Panc1 (cell line): ENCODE measurements around the gene ZDHHC14. TPM values are rescaled to one million over a fixed set of nuclear protein-coding genes. Genes with fewer than 3 reads are reported as not detected.
"Not testable (repeated sequence)": the region's sequence is repeated elsewhere in the genome, so short reads cannot be mapped to it uniquely, and the experiment has no call there.

Experiments used
- ATAC-seq: fragments of 200-7000 bp; cut with Tn5 transposase; 2 replicates; pipeline ENCODE4 v1.9.1; 2020; ENCODE audit warnings: mild to moderate bottlenecking, moderate library complexity
- BruUV-seq: library from RNA; stranded (reverse); fragments of 400-500 nt; replicated peaks from 2 replicates; lab custom pipeline; 2021; lab: Mats Ljungman, UMichigan
- CTCF ChIA-PET: fragments of 300-600 bp; sonication (Branson Sonifier 250); formaldehyde crosslinking; loops from one replicate; lab custom pipeline; 2022; ENCODE audit warnings: antibody characterized with exemption; lab: Charles Lee
- POLR2A ChIA-PET: fragments of 300-600 bp; sonication (Branson Sonifier 250); formaldehyde crosslinking; loops from one replicate; lab custom pipeline; 2022; ENCODE audit warnings: antibody characterized with exemption; lab: Charles Lee
- DNase-seq: peaks from one replicate; pipeline ENCODE4 v3.0.0-alpha.2; 2010; ENCODE audit warnings: low read depth, low spot score
- H3K27ac ChIP-seq: 2 replicates; pipeline ENCODE4 v1.5.1; 2011; ENCODE audit warnings: mild to moderate bottlenecking, low read length, inconsistent platforms
- H3K27me3 ChIP-seq: fragments of 200-500 bp; sonication (Bioruptor generic); 2 replicates; pipeline ENCODE4 v1.6.0; 2014; ENCODE audit warnings: low read length, inconsistent platforms; ENCODE audit not compliant: control insufficient read depth, insufficient read depth
- H3K36me3 ChIP-seq: fragments of 200-500 bp; sonication (Bioruptor generic); 2 replicates; pipeline ENCODE4 v1.5.1; 2014; ENCODE audit warnings: inconsistent platforms, mild to moderate bottlenecking, low read length, moderate library complexity; ENCODE audit not compliant: control insufficient read depth, insufficient read depth
- H3K4me1 ChIP-seq: 2 replicates; pipeline ENCODE4 v1.5.1; 2011; ENCODE audit warnings: inconsistent platforms, mild to moderate bottlenecking, low read length, moderate library complexity; ENCODE audit not compliant: control insufficient read depth, insufficient read depth
- H3K4me3 ChIP-seq, 2 experiments: 2 replicates each; pipeline ENCODE4 v1.5.1; 2011 to 2012; ENCODE audit warnings: low read depth in 2 of 2, low read length in 2 of 2, mild to moderate bottlenecking in 2 of 2, inconsistent platforms in 1 of 2, moderate library complexity in 1 of 2
- H3K9me3 ChIP-seq: fragments of 200-500 bp; sonication (Bioruptor generic); 2 replicates; pipeline ENCODE4 v1.5.1; 2014; ENCODE audit warnings: low read depth, mild to moderate bottlenecking, inconsistent platforms, low read length, moderate library complexity; ENCODE audit not compliant: control insufficient read depth, insufficient read depth
- POLR2AphosphoS5 ChIP-seq: IDR thresholded peaks from 2 replicates; pipeline ENCODE4 v1.6.1; 2012; ENCODE audit warnings: mild to moderate bottlenecking, low read depth, low read length, moderate library complexity
- SIN3A ChIP-seq: IDR thresholded peaks from 2 replicates; pipeline ENCODE4 v1.6.1; 2012; ENCODE audit warnings: low read depth, mild to moderate bottlenecking, low read length, moderate library complexity, borderline replicate concordance; ENCODE audit not compliant: insufficient read depth
- TCF7L2 ChIP-seq: IDR thresholded peaks from 2 replicates; pipeline ENCODE4 v1.6.1; 2011; ENCODE audit warnings: mild to moderate bottlenecking, low read depth, low read length, inconsistent platforms
- in situ Hi-C: cut with HindIII; loops from 2 replicates; pipeline ENCODE4 v1.10.0; 2016; ENCODE audit warnings: low sequenced_read_pairs, low pct_unique_long_range_greater_than_20kb
- intact Hi-C: fragments of 100-400 bp; cut with micrococcal nuclease; formaldehyde crosslinking; loops from one replicate; pipeline ENCODE4 v1.10.0; 2022; ENCODE audit not compliant: unreplicated experiment
- total RNA-seq: library from RNA; stranded (reverse); gene quantifications from one replicate; pipeline ENCODE4 v1.2.1, GENCODE V29; 2021; ENCODE audit not compliant: unreplicated experiment
- TF ChIP-seq, protein P1 (sequence below), 2 experiments: IDR thresholded peaks; 2 replicates each; pipeline ENCODE4 v1.6.1; 2011 to 2012; ENCODE audit warnings: low read depth in 2 of 2, control low read depth in 1 of 2, low read length in 1 of 2, mild to moderate bottlenecking in 1 of 2, moderate library complexity in 1 of 2; ENCODE audit not compliant: insufficient read depth in 1 of 2
- TF ChIP-seq, protein P2 (sequence below): fragments of 450-650 bp; IDR thresholded peaks from 2 replicates; pipeline ENCODE4 v1.5.1; 2017; ENCODE audit warnings: mild to moderate bottlenecking

Gene ZDHHC14
- total RNA-seq, 1 experiment from 2014 or later: 19.9 TPM

DNA sequence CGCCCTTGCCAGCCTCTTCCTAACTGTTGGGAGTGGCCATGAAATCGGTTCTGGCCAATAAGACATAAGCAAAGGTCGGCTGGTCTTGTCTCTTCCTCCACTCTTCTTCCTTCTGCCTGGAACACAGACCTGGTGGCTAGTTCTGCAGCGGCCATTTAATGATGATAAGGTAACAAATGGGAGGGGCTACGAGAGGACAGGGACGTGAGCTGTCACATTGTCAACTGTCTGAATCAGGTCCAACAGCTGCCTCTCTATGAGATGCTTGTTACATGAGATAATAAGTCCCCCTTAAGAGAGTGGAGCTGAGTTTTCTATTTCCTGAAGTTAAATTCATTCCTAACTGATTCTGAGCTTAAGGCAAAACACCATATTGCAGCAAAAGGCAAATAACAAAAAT, 45.2 kb upstream of the ZDHHC14 start:
- H3K27ac ChIP-seq: no peak overlapping the region
- no peak overlapping the region for H3K4me3 ChIP-seq
- no peaks in the 10 kb centered on the region for H3K36me3 ChIP-seq
- no peaks in the 10 kb centered on the region for H3K4me1 ChIP-seq
- no peaks in the 10 kb centered on the region for H3K27me3 ChIP-seq
- no TSS peak for BruUV-seq
- CTCF ChIA-PET: interaction anchor here (0.7 kb wide), 1 partner anchor 277 kb away, joined by 4 read pairs; no protein-coding TSS in a partner anchor
- POLR2A ChIA-PET: no interaction called here
- TF ChIP-seq POLR2AphosphoS5: no peak
- TF ChIP-seq, protein P1, sequence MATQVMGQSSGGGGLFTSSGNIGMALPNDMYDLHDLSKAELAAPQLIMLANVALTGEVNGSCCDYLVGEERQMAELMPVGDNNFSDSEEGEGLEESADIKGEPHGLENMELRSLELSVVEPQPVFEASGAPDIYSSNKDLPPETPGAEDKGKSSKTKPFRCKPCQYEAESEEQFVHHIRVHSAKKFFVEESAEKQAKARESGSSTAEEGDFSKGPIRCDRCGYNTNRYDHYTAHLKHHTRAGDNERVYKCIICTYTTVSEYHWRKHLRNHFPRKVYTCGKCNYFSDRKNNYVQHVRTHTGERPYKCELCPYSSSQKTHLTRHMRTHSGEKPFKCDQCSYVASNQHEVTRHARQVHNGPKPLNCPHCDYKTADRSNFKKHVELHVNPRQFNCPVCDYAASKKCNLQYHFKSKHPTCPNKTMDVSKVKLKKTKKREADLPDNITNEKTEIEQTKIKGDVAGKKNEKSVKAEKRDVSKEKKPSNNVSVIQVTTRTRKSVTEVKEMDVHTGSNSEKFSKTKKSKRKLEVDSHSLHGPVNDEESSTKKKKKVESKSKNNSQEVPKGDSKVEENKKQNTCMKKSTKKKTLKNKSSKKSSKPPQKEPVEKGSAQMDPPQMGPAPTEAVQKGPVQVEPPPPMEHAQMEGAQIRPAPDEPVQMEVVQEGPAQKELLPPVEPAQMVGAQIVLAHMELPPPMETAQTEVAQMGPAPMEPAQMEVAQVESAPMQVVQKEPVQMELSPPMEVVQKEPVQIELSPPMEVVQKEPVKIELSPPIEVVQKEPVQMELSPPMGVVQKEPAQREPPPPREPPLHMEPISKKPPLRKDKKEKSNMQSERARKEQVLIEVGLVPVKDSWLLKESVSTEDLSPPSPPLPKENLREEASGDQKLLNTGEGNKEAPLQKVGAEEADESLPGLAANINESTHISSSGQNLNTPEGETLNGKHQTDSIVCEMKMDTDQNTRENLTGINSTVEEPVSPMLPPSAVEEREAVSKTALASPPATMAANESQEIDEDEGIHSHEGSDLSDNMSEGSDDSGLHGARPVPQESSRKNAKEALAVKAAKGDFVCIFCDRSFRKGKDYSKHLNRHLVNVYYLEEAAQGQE (IDR thresholded peaks at IDR 0.05; ENCODE audit: insufficient read depth in 1 of 2, low read depth in 2 of 2, low read length in 1 of 2): no peak
- TF ChIP-seq, protein P2, sequence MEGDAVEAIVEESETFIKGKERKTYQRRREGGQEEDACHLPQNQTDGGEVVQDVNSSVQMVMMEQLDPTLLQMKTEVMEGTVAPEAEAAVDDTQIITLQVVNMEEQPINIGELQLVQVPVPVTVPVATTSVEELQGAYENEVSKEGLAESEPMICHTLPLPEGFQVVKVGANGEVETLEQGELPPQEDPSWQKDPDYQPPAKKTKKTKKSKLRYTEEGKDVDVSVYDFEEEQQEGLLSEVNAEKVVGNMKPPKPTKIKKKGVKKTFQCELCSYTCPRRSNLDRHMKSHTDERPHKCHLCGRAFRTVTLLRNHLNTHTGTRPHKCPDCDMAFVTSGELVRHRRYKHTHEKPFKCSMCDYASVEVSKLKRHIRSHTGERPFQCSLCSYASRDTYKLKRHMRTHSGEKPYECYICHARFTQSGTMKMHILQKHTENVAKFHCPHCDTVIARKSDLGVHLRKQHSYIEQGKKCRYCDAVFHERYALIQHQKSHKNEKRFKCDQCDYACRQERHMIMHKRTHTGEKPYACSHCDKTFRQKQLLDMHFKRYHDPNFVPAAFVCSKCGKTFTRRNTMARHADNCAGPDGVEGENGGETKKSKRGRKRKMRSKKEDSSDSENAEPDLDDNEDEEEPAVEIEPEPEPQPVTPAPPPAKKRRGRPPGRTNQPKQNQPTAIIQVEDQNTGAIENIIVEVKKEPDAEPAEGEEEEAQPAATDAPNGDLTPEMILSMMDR: no peak
- no peak for TF ChIP-seq TCF7L2
- no peak for TF ChIP-seq SIN3A
- no peak for DNase-seq
- H3K9me3 ChIP-seq: no peaks in the 10 kb centered on the region
- in situ Hi-C loops: no loop called here
- intact Hi-C loops: no loop called here
- no peak for ATAC-seq

DNA sequence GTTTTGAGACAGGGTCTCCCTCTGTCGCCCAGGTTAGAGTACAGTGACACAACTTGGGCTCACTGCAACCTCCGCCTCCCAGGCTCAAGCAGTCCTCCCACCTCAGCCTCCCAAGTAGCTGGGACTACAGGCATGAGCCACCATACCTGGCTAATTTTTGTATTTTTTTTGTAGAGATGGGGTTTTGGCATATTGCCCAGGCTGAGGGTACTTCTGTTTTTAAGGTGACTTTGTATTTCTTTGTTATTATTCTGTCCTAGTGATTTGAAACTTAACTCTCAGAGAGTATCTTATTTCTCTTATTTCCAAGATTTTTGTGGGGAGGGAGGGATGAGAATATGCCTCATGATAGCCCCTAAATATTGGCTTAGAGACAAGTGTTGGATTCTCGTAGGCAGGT, 43.7 kb upstream of the ZDHHC14 start:
- ATAC-seq, H3K4me3 ChIP-seq, H3K4me1 ChIP-seq, H3K9me3 ChIP-seq, H3K27ac ChIP-seq, CTCF ChIA-PET, DNase-seq, BruUV-seq, H3K36me3 ChIP-seq, in situ Hi-C loops, H3K27me3 ChIP-seq, intact Hi-C loops: not testable (repeated sequence)
- POLR2A ChIA-PET: interaction anchor here (0.7 to 0.8 kb wide), 2 partner anchors 10 to 122 kb away, joined by 3 read pairs; no protein-coding TSS in a partner anchor

DNA sequence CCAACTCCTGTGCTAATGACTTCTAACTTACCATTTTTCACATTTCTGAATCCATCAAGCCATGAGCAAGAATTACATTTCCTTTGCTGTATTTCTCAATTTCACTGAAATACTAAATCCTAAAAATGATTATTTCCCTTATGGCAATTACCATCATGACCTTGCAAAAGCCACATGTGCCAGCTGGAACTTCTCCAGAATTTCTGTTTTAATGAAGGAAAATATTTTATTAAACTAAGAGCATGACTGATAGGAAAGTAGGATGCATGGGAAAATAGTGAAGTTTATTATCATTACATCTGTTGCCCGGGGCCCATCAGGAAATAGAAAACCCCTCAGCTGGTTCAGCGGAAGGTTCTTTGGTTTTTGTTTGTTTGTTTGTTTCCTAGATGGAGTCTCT, 43.2 kb upstream of the ZDHHC14 start:
- intact Hi-C loops (no loop called here), in situ Hi-C loops (no loop called here)
- no peak overlapping the region for H3K4me3 ChIP-seq
- no peak overlapping the region for H3K27ac ChIP-seq
- no peaks in the 10 kb centered on the region for H3K27me3 ChIP-seq
- no peak for DNase-seq
- no TSS peak for BruUV-seq
- no peak for TF ChIP-seq TCF7L2
- TF ChIP-seq POLR2AphosphoS5: no peak
- TF ChIP-seq, protein P1 (IDR thresholded peaks at IDR 0.05; ENCODE audit: insufficient read depth in 1 of 2, low read depth in 2 of 2, low read length in 1 of 2): no peak
- TF ChIP-seq SIN3A: no peak
- H3K36me3 ChIP-seq: no peaks in the 10 kb centered on the region
- H3K4me1 ChIP-seq: no peaks in the 10 kb centered on the region
- CTCF ChIA-PET: no interaction called here
- no peak for ATAC-seq
- H3K9me3 ChIP-seq: no peaks in the 10 kb centered on the region
- POLR2A ChIA-PET: interaction anchor here (0.8 kb wide), 1 partner anchor 11 kb away, joined by 3 read pairs; no protein-coding TSS in a partner anchor
